ENCODE results near the gene GATA5. TPM values are rescaled to one million over a fixed set of nuclear protein-coding genes. Genes with fewer than 3 reads are reported as not detected.

Gene GATA5
- total and polyA plus RNA-seq, 8 donors: 3.1 to 16.4 (median 9.3) TPM; not detected in 1

GRCh38 chr20:62460678-62461077 is 15.1 kb downstream of the GATA5 start:
- peaks cover 0 to 28% (median 20%) of the 10 kb centered on the region in 4 donors for H3K36me3 ChIP-seq
- H3K9me3 ChIP-seq: no peaks in the 10 kb centered on the region
- intact Hi-C loops (cut with DNase I; ENCODE audit: low total_unique reads): no loop called here
- H3K27ac ChIP-seq: peak overlapping the region in 4 of 5 donors; percentile 32 to 68 (median 54)
- no peak overlapping the region for H3K4me3 ChIP-seq
- H3K4me1 ChIP-seq: peaks cover 9 to 42% (median 39%) of the 10 kb centered on the region in 4 donors
- peaks cover 0 to 58% (median 7%) of the 10 kb centered on the region in 3 donors for H3K27me3 ChIP-seq
- DNase-seq: peak in 1 of 2 donors; percentile 50
- WGBS, 5 donors: 32 to 64% (median 48%) methylated on average over 6 to 15 of the region's 15 CpGs
- TF ChIP-seq POLR2A (IDR thresholded peaks at IDR 0.05): no peak
- no peak for TF ChIP-seq EP300 (IDR thresholded peaks at IDR 0.05)
- TF ChIP-seq CTCF (IDR thresholded peaks at IDR 0.05): no peak
- no peak for TF ChIP-seq POLR2AphosphoS5 (IDR thresholded peaks at IDR 0.05)

GRCh38 chr20:62459488-62459887 is 16.3 kb downstream of the GATA5 start:
- WGBS, 5 donors: 54 to 64% (median 62%) methylated on average over 14 of the region's 14 CpGs
- Histone ChIP-seq H3K36me3 (peaks cover 0 to 16% (median 9%) of the 10 kb centered on the region in 4 donors), H3K9me3 (no peaks in the 10 kb centered on the region), H3K4me1 (peaks cover 9 to 42% (median 39%) of the 10 kb centered on the region in 4 donors), H3K4me3 (no peak overlapping the region), H3K27ac (peak overlapping the region in 1 of 5 donors; percentile 14), H3K27me3 (peaks cover 0 to 62% (median 7%) of the 10 kb centered on the region in 3 donors)
- TF ChIP-seq POLR2A (IDR thresholded peaks at IDR 0.05) (no peak), EP300 (IDR thresholded peaks at IDR 0.05) (no peak), CTCF (IDR thresholded peaks at IDR 0.05) (no peak), POLR2AphosphoS5 (IDR thresholded peaks at IDR 0.05) (no peak)
- no peak for DNase-seq
- intact Hi-C loops (cut with DNase I; ENCODE audit: low total_unique reads): no loop called here

GRCh38 chr20:62458275-62459251 is 17.2 kb downstream of the GATA5 start:
- Histone ChIP-seq H3K27ac (no peak overlapping the region), H3K4me3 (no peak overlapping the region), H3K9me3 (no peaks in the 10 kb centered on the region), H3K4me1 (peaks cover 9 to 42% (median 39%) of the 10 kb centered on the region in 4 donors), H3K36me3 (peaks cover 0 to 7% (median 0%) of the 10 kb centered on the region in 4 donors), H3K27me3 (peaks cover 0 to 71% (median 7%) of the 10 kb centered on the region in 3 donors)
- TF ChIP-seq POLR2A (IDR thresholded peaks at IDR 0.05) (no peak), POLR2AphosphoS5 (IDR thresholded peaks at IDR 0.05) (no peak), EP300 (IDR thresholded peaks at IDR 0.05) (no peak), CTCF (IDR thresholded peaks at IDR 0.05) (no peak)
- WGBS, 5 donors: 35 to 47% (median 39%) methylated on average over 23 to 41 of the region's 41 CpGs
- peak; percentile 56 to 69 for DNase-seq
- intact Hi-C loops (cut with DNase I; ENCODE audit: low total_unique reads): no loop called here

GRCh38 chr20:62457831-62458230 is 18.0 kb downstream of the GATA5 start:
- Histone ChIP-seq H3K4me1 (peaks cover 9 to 43% (median 41%) of the 10 kb centered on the region in 4 donors), H3K9me3 (no peaks in the 10 kb centered on the region), H3K27ac (no peak overlapping the region), H3K4me3 (no peak overlapping the region), H3K27me3 (peaks cover 0 to 78% (median 7%) of the 10 kb centered on the region in 3 donors), H3K36me3 (no peaks in the 10 kb centered on the region)
- TF ChIP-seq POLR2AphosphoS5 (IDR thresholded peaks at IDR 0.05) (no peak), CTCF (IDR thresholded peaks at IDR 0.05) (no peak), EP300 (IDR thresholded peaks at IDR 0.05) (no peak), POLR2A (IDR thresholded peaks at IDR 0.05) (no peak)
- 72 to 86% (median 81%) methylated on average over 9 to 20 of the region's 20 CpGs for WGBS, 5 donors
- intact Hi-C loops (cut with DNase I; ENCODE audit: low total_unique reads): no loop called here
- no peak for DNase-seq

Measured in stomach (tissue), 9 donors.